Right cardiac atrium (tissue), 5 donors: Measurements from ENCODE around the gene NTN4. TPM values are rescaled to one million over a fixed set of nuclear protein-coding genes. Genes with fewer than 3 reads are reported as not detected.
"Not testable (repeated sequence)": the region's sequence is repeated elsewhere in the genome, so short reads cannot be mapped to it uniquely, and the experiment has no call there.

ENCODE experiments used
- ATAC-seq, 2 donors: fragments of 200-7000 bp; cut with Tn5 transposase; one replicate each; pipeline versions ENCODE4 v1.8.0 to v1.9.1; 2020; ENCODE audit warnings: moderate library complexity in 2 of 2, mild to moderate bottlenecking in 1 of 2
- DNase-seq, 3 donors: peaks; one replicate each; pipeline ENCODE4 v3.0.0-alpha.2; 2020
- H3K27ac ChIP-seq: one replicate; pipeline ENCODE4 v1.5.1; 2013; ENCODE audit warnings: mild to moderate bottlenecking, low read length, control low read depth, moderate library complexity
- H3K27me3 ChIP-seq: one replicate; pipeline ENCODE4 v1.6.1; 2013; ENCODE audit not compliant: control insufficient read depth, insufficient read depth
- H3K4me1 ChIP-seq: one replicate; pipeline ENCODE4 v1.6.1; 2013; ENCODE audit warnings: low read length; ENCODE audit not compliant: control insufficient read depth, insufficient read depth
- H3K4me3 ChIP-seq: one replicate; pipeline ENCODE4 v1.5.1; 2013; ENCODE audit warnings: low read length, control low read depth
- H3K9me3 ChIP-seq: one replicate; pipeline ENCODE4 v1.6.1; 2013; ENCODE audit warnings: low read length; ENCODE audit not compliant: control insufficient read depth
- WGBS: extraction: QIAGEN DNeasy Blood & Tissue Kit; methylation state at CpG from one replicate; pipeline ENCODE4 v1.1.7; 2013; 5-methylcytosine and 5-hydroxymethylcytosine counted together
- intact Hi-C, 4 donors: fragments of 100-400 bp; cut with DNase I; formaldehyde crosslinking; loops; one replicate each; pipeline versions ENCODE4 v1.11.0 to v1.14.0; 2022 to 2023
- polyA plus RNA-seq: library from polyadenylated mRNA; stranded (reverse); fragments of 200-250 nt; gene quantifications from one replicate; pipeline ENCODE4 v1.2.3, GENCODE V29; 2013
- total RNA-seq, 4 donors: library from RNA; stranded (reverse); fragmentation: NEBNext Ultra II Directional; extraction: Animal tissue kit (Norgen Biotek cat#: 25700); gene quantifications; one replicate each; pipeline ENCODE4 v1.2.1, GENCODE V29; 2021
- donor health status: healthy with polysubstance abuse.
- donor health status: DM: no; HTN: yes; CAD: no.
- donor health status: DM: no; HTN: no; CAD: no.
- donor health status: DM: no; HTN: yes; CAD: no; lungs with severe emphysema.
- donor health status: DM: yes; HTN: yes; CAD: no.

NTN4 gene
- total and polyA plus RNA-seq, 5 donors: 62.9 to 111 (median 96.1) TPM

GRCh38 chr12:95796225-95796981, 5.8 kb upstream of the NTN4 start:
- no peaks in the 10 kb centered on the region for H3K9me3 ChIP-seq

GRCh38 chr12:95790917-95791849, 619 bp upstream of the NTN4 start:
- H3K9me3 ChIP-seq: no peaks in the 10 kb centered on the region
- no peaks in the 10 kb centered on the region for H3K27me3 ChIP-seq
- DNase-seq (peak; percentile 26 to 75 (median 59)), ATAC-seq (peak; percentile 61 to 65)
- WGBS: 2% methylated on average over 49 of the region's 49 CpGs
- H3K4me1 ChIP-seq: peaks cover 12% of the 10 kb centered on the region
- intact Hi-C loops: loop anchor here in 1 of 4 donors (10.0 kb wide), 1 partner anchor 186 kb away; no protein-coding TSS in a partner anchor
- H3K27ac ChIP-seq: peak overlapping the region; percentile 38
- H3K4me3 ChIP-seq: peak overlapping the region; percentile 93

More at GRCh38 chr12:95796225-95796981, 5.8 kb upstream of the NTN4 start:
- Histone ChIP-seq H3K4me3 (no peak overlapping the region), H3K4me1 (no peaks in the 10 kb centered on the region), H3K27me3 (no peaks in the 10 kb centered on the region), H3K27ac (no peak overlapping the region)
- DNase-seq: no peak
- no peak for ATAC-seq
- intact Hi-C loops: loop anchor here in 1 of 4 donors (10.0 kb wide), 1 partner anchor 192 kb away; no protein-coding TSS in a partner anchor
- 93% methylated on average over 4 of the region's 4 CpGs for WGBS

GRCh38 chr12:95789126-95790032, 1.2 kb downstream of the NTN4 start:
- H3K27ac ChIP-seq: peak overlapping the region; percentile 23
- intact Hi-C loops: loop anchor here in 1 of 4 donors (10.0 kb wide), 1 partner anchor 185 kb away; no protein-coding TSS in a partner anchor
- H3K27me3 ChIP-seq: no peaks in the 10 kb centered on the region
- H3K4me1 ChIP-seq: peaks cover 15% of the 10 kb centered on the region
- peak; percentile 43 to 76 (median 69) for DNase-seq
- H3K9me3 ChIP-seq: no peaks in the 10 kb centered on the region
- peak overlapping the region; percentile 93 for H3K4me3 ChIP-seq
- peak; percentile 37 to 48 for ATAC-seq
- WGBS: 14% methylated on average over 39 of the region's 39 CpGs

GRCh38 chr12:95788637-95789036, 1.9 kb downstream of the NTN4 start:
- intact Hi-C loops: no loop called here

GRCh38 chr12:95787274-95787818, 3.2 kb downstream of the NTN4 start:
- 89% methylated on average over 12 of the region's 12 CpGs for WGBS
- Histone ChIP-seq H3K4me3 (no peak overlapping the region), H3K27me3 (no peaks in the 10 kb centered on the region), H3K9me3 (no peaks in the 10 kb centered on the region), H3K27ac (no peak overlapping the region), H3K4me1 (peaks cover 15% of the 10 kb centered on the region)
- DNase-seq (no peak), ATAC-seq (no peak)
- intact Hi-C loops: no loop called here

More at GRCh38 chr12:95788637-95789036, 1.9 kb downstream of the NTN4 start:
- Histone ChIP-seq H3K27ac (no peak overlapping the region), H3K27me3 (no peaks in the 10 kb centered on the region), H3K4me3 (peak overlapping the region; percentile 93), H3K9me3 (no peaks in the 10 kb centered on the region), H3K4me1 (peaks cover 15% of the 10 kb centered on the region)
- WGBS: 50% methylated on average over 1 of the region's 1 CpG
- ATAC-seq (no peak), DNase-seq (no peak)

GRCh38 chr12:95784915-95785314, 5.6 kb downstream of the NTN4 start:
- Histone ChIP-seq H3K27me3 (no peaks in the 10 kb centered on the region), H3K4me3 (no peak overlapping the region), H3K27ac (no peak overlapping the region), H3K4me1 (peaks cover 15% of the 10 kb centered on the region), H3K9me3 (no peaks in the 10 kb centered on the region)
- intact Hi-C loops: no loop called here
- WGBS: 58% methylated on average over 1 of the region's 1 CpG
- ATAC-seq (no peak), DNase-seq (no peak)

- H3K9me3 ChIP-seq: no peaks in the 10 kb centered on the region
- no peaks in the 10 kb centered on the region for H3K27me3 ChIP-seq
- no peak overlapping the region for H3K27ac ChIP-seq
- DNase-seq (no peak), ATAC-seq (no peak)
- peaks cover 14% of the 10 kb centered on the region for H3K4me1 ChIP-seq
- no peak overlapping the region for H3K4me3 ChIP-seq
- 89% methylated on average over 4 of the region's 4 CpGs for WGBS
- intact Hi-C loops: no loop called here
These were observed 6.3 kb downstream of the NTN4 start for GRCh38 chr12:95784286-95784685.

GRCh38 chr12:95775466-95775865, 15.1 kb downstream of the NTN4 start:
- not testable (repeated sequence) for H3K27ac ChIP-seq

GRCh38 chr12:95774311-95775045, 16.1 kb downstream of the NTN4 start:
- Histone ChIP-seq H3K27ac (no peak overlapping the region), H3K9me3 (no peaks in the 10 kb centered on the region), H3K27me3 (no peaks in the 10 kb centered on the region), H3K4me1 (no peaks in the 10 kb centered on the region), H3K4me3 (no peak overlapping the region)
- DNase-seq: no peak
- ATAC-seq: peak in 1 of 2 donors; percentile 18
- intact Hi-C loops: no loop called here
- 71% methylated on average over 4 of the region's 4 CpGs for WGBS

More at GRCh38 chr12:95775466-95775865, 15.1 kb downstream of the NTN4 start:
- H3K9me3 ChIP-seq, DNase-seq, ATAC-seq, H3K4me3 ChIP-seq, H3K4me1 ChIP-seq, H3K27me3 ChIP-seq, intact Hi-C loops: not testable (repeated sequence)
- WGBS: 85% methylated on average over 10 of the region's 10 CpGs
